Amniotic epithelial cell (primary cell): Measurements from ENCODE around the gene CAMSAP1.
"Not testable (repeated sequence)": the region's sequence is repeated elsewhere in the genome, so short reads cannot be mapped to it uniquely, and the experiment has no call there.

ENCODE experiments used
- DNase-seq: peaks from one replicate; pipeline ENCODE4 v3.0.0-alpha.2; 2010; ENCODE audit warnings: low read depth

CAMSAP1 gene

DNA sequence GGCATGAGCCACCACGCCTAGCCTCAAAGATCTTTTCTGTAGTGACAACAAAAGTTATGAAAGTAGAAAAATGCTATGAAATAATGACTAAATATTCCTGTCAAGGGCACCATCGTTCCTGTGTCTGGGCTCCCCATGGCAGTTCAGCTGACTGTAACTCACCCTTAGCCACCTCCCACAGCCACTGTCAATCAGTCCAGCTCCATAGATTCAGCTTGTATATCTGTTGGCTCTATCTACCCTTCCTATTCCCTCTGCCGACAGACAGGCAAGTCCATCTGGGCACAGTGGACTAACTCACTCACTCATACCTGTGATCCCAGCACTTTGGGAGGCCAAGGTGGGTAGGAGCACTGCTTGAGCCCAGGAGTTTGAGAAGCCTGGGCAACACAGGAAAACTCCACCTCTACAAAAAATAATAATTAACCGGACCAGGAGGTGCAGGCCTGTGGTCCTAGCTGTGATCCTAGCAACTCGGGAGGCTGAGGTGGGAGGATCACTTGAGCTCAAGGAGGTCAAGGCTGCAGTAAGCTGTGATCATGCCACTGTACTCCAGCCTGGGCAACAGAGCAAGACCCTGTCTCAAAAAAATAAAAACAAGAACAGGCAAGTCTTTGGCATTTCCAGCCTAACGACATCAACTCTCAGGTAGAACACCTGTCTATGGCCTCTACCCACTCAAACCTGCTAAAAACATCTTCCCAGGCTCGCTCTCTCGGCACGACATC, 6.2 kb downstream of the CAMSAP1 start:
- DNase-seq = no peak

DNA sequence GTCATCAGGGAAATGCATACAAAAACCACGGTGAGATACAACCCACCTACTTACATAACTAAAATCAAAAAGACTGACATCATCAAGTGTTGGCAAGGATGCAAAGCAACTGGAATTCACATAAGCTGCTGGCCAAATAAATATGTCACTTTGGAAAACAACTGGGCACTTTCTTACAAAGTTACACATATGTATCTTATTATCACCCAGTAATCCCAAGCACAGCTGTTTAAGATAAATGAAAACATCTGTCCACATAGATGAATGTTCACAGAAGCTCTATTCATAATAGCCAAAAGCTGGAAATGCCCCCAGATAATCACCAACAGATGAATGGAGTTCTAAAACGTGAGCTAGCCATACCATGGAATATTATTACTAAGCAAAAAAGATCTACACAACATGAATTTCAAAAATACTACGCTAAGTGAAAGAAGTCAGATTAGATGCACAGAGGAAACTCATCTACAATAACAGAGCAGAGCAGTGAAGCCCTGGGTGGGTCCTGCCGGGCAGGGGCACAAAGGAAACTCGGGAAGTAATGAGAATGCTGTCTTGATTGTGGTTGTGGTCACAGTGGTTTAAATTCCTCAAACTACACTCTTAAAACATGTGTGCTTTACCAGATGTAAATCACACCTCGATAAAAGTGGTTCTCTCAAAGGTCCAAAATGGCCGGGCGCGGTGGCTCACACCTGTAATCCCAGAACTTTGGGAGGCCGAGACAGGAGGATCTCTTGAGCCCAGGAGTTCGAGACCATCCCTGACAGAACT, 8.5 kb downstream of the CAMSAP1 start:
- DNase-seq = no peak

DNA sequence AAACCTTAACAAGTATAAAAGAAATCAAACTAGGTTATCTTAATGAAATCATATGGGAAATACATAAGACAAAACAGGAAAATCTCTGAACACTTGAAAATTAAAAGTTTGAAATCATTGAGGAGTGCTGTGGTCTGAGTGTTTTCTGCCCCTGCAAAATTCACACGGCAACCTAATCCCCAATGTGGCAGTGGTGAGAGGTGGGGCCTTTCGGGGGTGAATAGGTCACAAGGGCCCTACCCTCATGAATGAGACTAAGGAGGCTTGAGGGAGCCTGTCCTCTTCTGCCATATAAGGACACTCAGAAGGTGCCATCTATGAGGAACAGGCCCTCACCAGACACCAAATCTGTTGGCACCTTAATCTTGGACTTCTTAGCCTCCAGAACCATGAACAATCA, 10.7 kb downstream of the CAMSAP1 start:
- no peak for DNase-seq

DNA sequence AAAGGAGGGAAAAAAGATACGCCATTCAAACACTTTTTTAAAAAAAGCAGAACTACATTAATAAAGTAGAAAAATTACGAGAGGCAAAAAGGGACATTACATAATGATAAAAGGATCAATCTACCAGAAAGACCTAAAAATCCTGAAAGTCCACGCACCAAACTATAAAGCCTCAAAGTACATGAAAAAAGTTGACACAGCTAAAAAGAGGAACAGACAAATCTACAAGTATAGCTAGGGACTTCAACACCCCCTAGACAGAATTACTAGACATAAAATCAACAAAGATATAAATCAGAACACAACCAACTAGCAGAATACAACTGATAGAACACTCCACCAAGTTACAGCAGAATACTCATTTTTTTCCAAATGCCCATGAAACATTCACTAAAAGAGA, 11.1 kb downstream of the CAMSAP1 start:
- DNase-seq = no peak

DNA sequence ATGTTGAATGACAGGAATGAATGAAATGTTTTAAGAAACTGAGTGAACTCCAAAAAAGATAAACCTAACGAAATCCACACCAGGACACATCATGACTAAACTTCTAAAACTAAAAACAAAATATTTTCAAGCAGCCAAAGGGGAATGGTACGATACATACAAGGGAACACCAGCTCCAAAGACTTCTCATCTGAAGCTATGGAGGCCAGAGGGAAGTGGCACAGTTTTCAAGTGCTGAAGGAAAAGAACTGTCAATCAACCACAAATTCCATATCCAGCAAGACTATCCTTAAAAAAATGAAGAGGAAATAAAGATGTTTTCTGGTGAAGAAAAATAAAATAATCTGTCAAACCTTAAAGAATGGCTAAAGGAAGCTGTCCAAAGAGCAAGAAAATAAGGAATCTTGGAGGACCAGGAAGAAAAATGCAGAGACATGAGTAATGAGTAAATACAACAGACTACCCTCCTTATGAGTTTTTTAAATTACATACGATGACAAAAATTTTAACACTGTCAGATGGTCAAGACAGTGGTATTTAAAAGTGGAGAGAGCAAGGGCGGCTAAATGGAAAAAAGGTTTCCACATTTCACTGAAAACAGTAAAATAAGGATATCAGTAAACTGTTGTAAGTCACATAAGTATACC, 12.0 kb downstream of the CAMSAP1 start:
- no peak for DNase-seq

DNA sequence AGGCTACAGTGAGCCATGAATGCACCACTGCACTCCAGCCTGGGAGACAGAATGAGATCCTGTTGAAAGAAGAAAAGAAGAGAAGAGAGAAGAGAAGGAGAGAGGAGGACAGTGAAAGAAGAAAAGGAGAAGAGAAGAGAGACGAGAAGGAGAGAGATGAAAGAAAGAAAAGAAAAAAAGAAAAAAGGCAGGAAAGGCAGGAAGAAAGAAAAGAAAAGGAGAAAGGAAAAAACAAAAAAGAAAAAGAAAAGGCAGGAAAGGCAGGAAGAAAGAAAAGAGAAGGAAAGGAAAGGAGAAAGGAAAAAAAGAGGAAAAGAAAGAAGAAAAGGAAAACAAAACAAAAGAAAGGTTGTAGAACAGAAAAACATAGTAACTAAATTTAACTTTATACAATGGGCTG, 14.2 kb downstream of the CAMSAP1 start:
- no peak for DNase-seq

DNA sequence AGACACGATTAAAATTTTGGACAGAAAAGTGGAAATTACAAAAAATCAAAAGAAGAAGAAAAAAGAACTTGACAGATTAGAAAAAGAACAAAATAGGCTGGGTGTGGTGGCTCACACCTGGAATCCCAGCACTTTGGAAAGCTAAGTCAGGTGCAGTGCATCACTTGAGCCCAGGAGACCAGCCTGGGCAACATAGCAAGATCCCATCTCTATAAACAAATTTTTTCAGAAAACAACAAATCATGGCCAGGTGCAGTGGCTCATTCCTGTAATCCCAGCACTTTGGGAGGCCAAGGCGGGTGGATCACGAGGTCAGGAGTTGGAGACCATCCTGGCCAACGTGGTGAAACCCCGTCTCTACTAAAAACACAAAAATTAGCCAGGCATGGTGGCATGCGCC, 15.0 kb downstream of the CAMSAP1 start:
- not testable (repeated sequence) for DNase-seq

DNA sequence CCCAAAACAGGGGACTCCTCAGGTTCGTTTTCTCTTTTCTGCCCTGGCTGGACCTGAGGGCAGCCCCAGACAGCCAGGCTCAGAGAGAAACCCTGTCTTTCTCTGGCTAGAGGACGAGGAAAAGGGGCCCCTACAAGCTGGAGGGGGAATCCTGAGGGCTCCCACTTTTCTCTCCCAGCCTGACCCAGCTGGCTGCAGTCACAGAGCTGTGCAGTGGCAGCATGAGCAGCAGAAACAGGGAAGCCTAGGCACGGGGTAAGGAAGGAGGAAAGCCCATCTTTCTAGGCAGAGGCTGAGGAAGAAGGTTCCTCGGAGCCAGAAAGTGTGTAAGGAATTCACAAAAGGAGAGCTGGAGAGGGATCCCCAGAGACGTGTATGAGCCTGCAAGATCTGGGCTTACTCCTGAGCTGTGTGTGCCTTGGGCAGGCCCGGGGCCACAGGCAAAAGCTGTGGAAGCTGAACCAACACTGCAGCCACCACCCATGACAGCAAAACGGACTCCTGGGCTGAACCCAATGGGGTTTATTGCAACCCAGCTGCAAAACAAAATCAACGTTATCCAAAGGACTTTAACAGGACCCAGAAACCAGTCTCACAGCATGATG, 16.2 kb downstream of the CAMSAP1 start:
- no peak for DNase-seq

DNA sequence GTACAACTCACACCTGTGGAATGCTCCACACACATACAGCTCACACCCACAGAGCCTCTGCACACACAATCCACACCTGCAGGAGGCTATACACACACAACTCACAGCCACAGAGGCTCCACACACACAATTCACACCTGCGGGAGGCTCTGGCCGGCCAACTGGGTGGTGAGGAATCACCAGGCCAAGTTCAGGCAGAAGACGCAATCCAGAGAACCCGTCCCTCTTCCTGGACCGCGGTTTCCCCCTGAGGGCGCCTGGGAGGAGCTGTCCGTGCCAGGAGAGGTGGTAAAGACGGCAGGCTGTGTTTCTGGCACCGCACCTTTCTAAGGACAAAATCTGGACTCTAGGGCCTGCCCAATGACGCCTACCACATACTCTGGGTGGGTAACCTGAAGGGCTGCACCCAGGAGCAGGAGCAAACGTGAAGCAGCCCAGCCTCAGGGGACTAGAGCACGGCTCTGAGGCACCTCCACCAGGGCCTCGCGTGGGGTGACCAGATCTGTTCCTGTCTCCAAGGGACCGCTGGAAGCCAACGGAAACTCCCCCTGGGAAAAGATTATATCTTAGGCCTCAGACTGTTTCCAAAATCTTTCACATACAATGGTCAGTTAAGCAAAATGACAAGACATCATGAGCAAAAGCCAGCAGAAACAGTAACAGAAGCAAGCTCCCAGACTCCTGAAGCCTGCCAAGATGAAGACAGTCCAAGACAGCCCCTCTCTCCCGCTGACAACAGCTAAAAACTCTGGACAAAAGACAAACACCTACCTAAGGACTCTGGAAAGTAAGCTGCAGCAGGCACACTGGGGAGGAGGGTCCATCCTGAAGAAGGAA, 16.9 kb downstream of the CAMSAP1 start:
- no peak for DNase-seq

DNA sequence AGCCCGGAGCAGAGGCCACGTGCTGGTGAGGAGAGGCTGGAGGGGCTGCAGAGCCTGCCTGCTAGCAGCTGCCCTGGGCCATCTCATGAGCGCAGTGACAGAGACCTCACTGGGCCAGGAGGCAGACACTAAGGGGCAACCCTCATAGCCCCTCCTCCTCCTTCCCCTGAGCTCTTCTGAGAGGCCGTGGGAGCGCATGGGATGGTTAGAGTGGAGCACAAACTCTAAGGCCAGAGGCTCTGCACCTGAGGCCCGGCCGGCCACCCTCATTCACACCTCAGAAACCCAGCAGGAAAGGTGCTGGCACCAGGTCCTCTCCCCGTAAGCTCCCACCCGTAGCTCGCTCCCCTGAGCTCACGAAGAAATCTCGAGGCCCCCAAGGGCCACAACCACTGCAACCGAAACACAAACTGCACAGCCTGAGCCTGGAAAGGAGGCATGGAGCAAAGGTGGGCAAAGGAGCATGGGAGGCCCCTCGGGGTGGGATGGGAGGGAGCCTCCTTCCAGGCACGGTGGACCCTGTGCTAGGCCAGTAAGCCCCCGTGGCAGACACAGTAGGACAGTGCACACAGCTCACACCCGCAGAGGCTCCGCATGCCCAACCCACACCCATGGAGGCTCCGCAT, 17.7 kb downstream of the CAMSAP1 start:
- DNase-seq = no peak

DNA sequence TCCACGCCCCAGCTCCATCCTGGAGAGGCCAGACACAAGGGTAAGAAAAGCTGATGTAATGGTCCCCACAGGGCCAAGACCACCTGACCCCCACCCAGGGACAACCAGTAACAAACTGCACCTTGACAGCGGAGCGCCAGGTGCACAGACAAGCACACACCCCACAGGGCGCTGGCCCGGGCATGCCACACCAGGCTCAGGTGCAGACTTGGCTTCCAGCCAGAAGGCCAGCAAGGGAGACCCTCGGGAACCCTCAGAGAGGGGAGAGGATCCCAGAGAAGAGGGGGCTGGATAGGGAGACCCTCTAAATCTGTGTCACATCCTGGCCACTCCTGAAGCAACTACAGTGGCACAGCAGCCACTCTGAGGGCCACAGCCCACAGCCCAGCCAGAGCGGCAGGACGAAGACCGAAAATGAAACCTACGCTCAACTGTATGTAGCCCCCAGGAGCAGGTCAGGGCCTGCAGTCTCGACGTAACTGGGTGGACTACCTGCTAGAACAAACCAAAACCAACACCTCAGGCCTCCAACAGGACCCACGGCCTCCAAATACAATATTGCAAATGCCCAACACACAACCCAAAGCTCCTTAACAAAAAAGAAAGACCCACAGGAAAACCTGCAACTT, 18.5 kb downstream of the CAMSAP1 start:
- no peak for DNase-seq

DNA sequence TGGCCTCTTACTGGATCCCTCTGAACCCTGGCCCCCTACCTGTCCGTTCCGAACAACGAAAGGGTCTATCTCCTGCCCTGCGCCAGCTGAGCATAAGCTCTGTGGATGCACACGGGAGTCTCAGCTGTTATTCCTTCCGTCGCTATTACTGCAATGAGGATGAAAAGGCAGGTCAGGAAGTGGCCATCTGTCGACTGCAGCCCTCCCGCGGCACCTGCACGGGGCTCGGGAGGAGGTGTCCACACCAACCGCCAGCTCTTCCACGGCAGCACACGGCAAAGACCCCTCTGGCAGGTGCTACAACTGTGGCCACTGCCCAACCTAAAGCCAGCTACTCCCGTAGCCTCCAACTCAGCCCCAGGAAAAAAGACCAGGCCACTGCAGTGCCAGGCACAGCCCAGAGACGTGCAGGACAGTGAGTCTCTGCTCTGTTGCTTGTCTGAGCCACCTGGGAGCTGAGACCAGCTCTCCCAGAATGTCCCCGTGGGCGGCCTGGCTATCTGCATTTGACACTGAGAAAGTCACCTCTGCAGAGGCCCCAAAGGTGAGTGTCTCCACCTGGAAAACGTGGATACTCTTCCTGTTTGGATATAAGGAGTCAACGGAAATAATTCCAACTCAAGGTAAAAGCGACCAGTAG, 19.1 kb downstream of the CAMSAP1 start:
- no peak for DNase-seq

DNA sequence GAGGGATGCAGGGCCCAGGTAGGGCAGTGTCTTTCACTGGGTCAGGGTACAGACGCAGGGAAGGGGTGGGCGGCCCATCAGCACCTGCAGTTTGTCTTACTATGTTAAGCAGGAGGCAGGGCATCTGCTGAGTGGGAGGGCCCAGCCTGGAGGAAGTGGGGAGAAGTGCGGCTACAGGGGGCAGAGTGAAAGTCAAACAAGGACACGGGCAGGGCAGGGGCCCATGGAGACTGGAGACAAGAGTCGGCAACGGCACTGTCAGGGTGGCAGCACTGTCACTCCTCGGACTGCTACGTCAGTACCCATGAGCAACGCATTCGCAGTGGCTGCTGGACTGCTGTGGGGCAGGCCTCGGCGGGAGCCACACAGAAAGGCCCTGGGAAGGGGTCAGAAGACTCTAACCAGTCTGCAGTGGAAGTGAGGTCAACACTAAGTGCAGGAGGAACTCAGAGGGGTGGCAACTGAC, 19.7 kb downstream of the CAMSAP1 start:
- DNase-seq = no peak

DNA sequence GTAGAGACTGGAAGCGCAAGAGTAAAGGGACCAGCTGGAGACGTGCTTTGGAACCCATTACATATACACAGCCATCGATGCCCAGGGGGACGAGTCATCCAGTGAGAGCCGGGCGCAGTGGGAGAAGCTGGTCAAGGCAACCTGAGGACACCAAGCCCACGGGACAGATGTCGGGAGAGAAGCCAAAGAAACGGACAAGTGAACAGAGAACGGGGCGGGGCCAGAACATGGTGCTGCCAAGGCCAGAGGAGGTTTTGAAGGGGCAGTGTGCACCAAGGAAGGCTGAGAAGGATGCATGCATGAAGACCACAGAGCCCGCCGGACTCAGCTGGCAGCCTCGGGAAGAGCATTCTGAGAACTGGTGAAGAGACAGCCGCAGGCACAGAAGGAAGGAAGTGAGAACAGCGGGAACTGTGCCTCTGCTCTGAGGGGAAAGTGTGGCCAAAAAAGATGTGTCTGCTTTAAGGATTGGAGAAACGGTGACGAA, 20.3 kb downstream of the CAMSAP1 start:
- no peak for DNase-seq

DNA sequence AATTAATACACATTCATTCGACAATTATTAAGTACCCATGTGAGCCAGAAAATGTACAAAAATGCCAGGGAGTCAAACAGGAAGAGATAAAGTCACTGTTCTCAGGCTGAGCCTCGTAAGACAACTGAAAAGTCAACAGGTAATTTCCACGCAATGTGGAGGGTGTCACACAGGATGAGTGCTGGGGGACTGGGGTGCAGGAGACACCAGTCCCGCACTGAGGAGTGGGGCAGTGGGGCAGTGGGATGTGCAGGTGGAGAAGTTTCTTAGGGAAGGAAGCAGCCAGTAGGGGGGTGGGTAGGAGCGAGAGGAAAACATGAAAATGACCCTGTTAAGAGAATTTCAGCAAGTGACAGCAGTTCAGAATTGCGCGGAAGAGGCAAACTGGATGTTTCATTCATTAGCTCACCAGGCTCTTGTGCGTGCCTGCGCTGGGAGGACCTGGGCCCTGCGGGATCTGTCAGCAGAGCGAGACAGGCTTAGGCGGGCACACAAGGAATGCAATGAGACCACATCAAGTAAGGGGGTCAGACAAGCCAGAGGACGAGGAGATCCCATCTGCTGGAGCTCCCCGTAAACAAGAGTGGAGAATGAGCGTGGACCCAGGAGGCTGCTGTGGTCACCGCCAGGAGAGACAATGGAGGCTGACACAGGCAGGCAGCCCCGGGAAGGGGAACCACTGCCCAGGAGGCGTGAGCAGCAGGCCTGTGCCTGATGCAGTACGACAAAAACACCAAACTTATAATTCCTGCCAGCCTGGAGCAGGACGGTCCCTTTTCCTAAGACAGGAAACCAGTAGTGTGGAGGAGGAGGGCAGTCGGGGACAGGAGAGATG, 21.0 kb downstream of the CAMSAP1 start:
- DNase-seq = peak; percentile 58

DNA sequence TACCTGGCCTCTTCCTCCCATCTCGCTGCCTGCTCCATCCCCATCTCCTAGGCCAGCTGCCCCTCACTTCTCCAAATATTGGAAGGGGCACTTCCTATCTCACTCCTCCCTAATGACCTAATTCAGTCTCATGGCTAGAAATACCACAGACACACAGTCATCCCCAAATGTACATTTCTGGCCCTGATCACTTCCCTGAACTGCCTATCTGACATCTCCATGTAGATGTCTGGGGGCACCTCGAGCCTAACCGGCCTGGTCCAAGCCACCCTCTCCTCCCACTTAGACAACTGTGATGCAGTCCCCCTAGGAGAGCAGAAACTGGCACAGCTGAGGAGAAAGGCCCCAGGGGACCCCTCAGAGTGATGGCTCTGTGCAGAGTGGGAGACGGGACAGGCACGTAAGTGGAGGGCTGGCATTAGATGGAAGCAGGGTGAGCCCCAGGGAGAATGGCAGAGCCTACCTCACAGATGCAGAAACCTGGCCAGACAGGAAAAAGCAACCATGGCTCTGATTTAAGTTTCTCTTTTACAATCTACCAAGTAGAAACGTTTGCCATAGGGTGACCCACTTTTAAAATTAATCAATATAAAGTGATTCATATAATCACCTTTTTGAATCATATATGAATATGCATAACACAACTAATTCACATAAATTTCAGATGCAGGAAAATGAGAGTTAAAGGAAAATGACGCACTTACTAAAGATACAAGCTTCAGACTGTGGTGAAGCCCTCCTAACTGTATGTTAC, 22.1 kb downstream of the CAMSAP1 start:
- no peak for DNase-seq

DNA sequence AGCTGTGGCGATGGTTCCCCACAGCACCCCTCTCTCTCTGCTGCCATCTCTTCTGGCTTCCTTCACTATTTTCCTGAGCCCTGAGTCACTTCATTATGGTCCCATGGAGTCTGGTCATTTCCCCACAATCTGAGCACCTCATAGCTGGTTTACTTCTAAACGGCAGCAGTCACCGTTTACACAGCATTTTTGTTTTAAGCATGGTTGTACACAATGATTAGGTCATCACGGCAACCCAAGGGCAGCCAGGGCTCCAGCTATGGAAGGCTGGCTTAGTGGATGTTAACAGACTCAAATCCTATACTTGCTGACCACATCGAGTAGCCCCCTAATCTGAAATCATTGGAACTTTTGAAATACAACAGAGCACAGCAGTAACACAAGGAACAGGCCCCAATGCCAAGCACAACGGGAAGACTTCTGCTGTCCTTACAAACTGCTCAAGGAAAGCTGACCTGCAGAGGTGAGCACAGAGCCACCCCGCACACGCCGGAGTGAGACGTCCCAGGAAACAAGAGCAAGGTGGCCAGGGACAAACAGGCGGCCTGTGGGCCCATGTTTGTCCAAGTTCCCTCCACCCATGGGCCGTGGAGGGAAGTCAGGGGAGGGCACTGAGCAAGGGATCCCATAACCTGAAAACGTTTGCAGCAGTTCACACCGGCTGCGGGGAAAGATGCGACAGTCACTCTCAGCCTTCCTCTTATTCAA, 22.9 kb downstream of the CAMSAP1 start:
- peak; percentile 74 for DNase-seq
